Liver (tissue), 9 donors: Measurements from ENCODE around the gene SREBF2. TPM values are rescaled to one million over a fixed set of nuclear protein-coding genes. Genes with fewer than 3 reads are reported as not detected.

Experiments used
- DNase-seq: peaks from one replicate; pipeline ENCODE4 v3.0.0-alpha.2; 2017; ENCODE audit warnings: low spot score
- H3K27ac ChIP-seq, 2 donors: one replicate each; pipeline ENCODE4 v1.7.0; 2013; ENCODE audit warnings: inconsistent platforms in 2 of 2, low read length in 2 of 2, control low read depth in 1 of 2, low read depth in 1 of 2, mild to moderate bottlenecking in 1 of 2
- H3K27me3 ChIP-seq, 4 donors: one replicate each; pipeline versions ENCODE4 v1.6.1 to v1.7.0; 2013; ENCODE audit warnings: low read length in 3 of 4, inconsistent platforms in 1 of 4, mild to moderate bottlenecking in 1 of 4, moderate library complexity in 1 of 4; ENCODE audit not compliant: control insufficient read depth in 4 of 4, insufficient read depth in 4 of 4
- H3K36me3 ChIP-seq, 4 donors: one replicate each; pipeline versions ENCODE4 v1.6.1 to v1.7.0; 2013; ENCODE audit warnings: low read length in 3 of 4, mild to moderate bottlenecking in 3 of 4, low read depth in 1 of 4, moderate library complexity in 1 of 4; ENCODE audit not compliant: control insufficient read depth in 4 of 4, insufficient read depth in 3 of 4
- H3K4me1 ChIP-seq, 4 donors: one replicate each; pipeline versions ENCODE4 v1.6.1 to v1.7.0; 2013; ENCODE audit warnings: low read length in 3 of 4, mild to moderate bottlenecking in 3 of 4, moderate library complexity in 1 of 4; ENCODE audit not compliant: control insufficient read depth in 4 of 4, insufficient read depth in 4 of 4
- H3K4me3 ChIP-seq, 3 donors: one replicate each; pipeline versions ENCODE4 v1.6.1 to v1.7.0; 2013; ENCODE audit warnings: low read length in 3 of 3, control low read depth in 1 of 3, low read depth in 1 of 3, mild to moderate bottlenecking in 1 of 3
- H3K9ac ChIP-seq, 2 donors: one replicate each; pipeline ENCODE4 v1.7.0; 2013; ENCODE audit warnings: low read length in 2 of 2, mild to moderate bottlenecking in 2 of 2, moderate library complexity in 2 of 2, control low read depth in 1 of 2, low read depth in 1 of 2
- H3K9me3 ChIP-seq, 4 donors: one replicate each; pipeline versions ENCODE4 v1.6.1 to v1.7.0; 2013; ENCODE audit warnings: low read length in 3 of 4; ENCODE audit not compliant: control insufficient read depth in 4 of 4
- EGR1 ChIP-seq, 2 donors: IDR thresholded peaks; 2 replicates each; pipeline ENCODE4 v1.6.1; 2016 to 2018; ENCODE audit warnings: antibody characterized with exemption in 2 of 2, low read depth in 2 of 2
- FOXA1 ChIP-seq: IDR thresholded peaks from 2 replicates; pipeline ENCODE4 v1.6.1; 2016; ENCODE audit warnings: antibody characterized with exemption
- FOXA2 ChIP-seq: IDR thresholded peaks from 2 replicates; pipeline ENCODE4 v1.6.1; 2016; ENCODE audit warnings: antibody characterized with exemption
- GABPA ChIP-seq, 2 donors: IDR thresholded peaks in 1 of 2; conservative IDR thresholded peaks in 1 of 2; 2 replicates each; pipeline ENCODE4 v1.6.1; 2016; ENCODE audit warnings: antibody characterized with exemption in 2 of 2, mild to moderate bottlenecking in 1 of 2, moderate library complexity in 1 of 2
- HNF4G ChIP-seq: IDR thresholded peaks from 2 replicates; pipeline ENCODE4 v1.6.1; 2016; ENCODE audit warnings: antibody characterized with exemption
- JUND ChIP-seq, 2 donors: IDR thresholded peaks; 2 replicates each; pipeline ENCODE4 v1.6.1; 2016; ENCODE audit warnings: antibody characterized with exemption in 2 of 2
- NR2F2 ChIP-seq: IDR thresholded peaks from 2 replicates; pipeline ENCODE4 v1.6.1; 2016; ENCODE audit warnings: antibody characterized with exemption
- RAD21 ChIP-seq, 2 donors: IDR thresholded peaks; 2 replicates each; pipeline ENCODE4 v1.6.1; 2016; ENCODE audit warnings: antibody characterized with exemption in 2 of 2, mild to moderate bottlenecking in 2 of 2
- RXRA ChIP-seq, 2 donors: IDR thresholded peaks; 2 replicates each; pipeline ENCODE4 v1.6.1; 2017 to 2018; ENCODE audit warnings: antibody characterized with exemption in 2 of 2, mild to moderate bottlenecking in 1 of 2
- WGBS: extraction: QIAGEN DNeasy Blood & Tissue Kit; methylation state at CpG from one replicate; pipeline ENCODE4 v1.1.7; 2013; 5-methylcytosine and 5-hydroxymethylcytosine counted together
- polyA plus RNA-seq, 2 donors: library from polyadenylated mRNA; stranded (reverse) in 1 of 2; unstranded in 1 of 2; fragments of 200-250 nt in 1 of 2; fragments of >200 nt in 1 of 2; fragmentation: Nextera tagmentation in 1 of 2; extraction: Ambion mirVana in 1 of 2; gene quantifications; one replicate each; pipeline versions ENCODE4 v1.2.1 to v1.2.3, GENCODE V29; 2013 to 2015
- total RNA-seq, 2 donors: library from RNA; depleted of rRNA; stranded (reverse); fragments of >200 nt; gene quantifications; one replicate each; pipeline ENCODE4 v1.2.3, GENCODE V29; 2014
- TF ChIP-seq, protein P1 (sequence below): IDR thresholded peaks from 2 replicates; pipeline ENCODE4 v1.6.1; 2016; ENCODE audit warnings: antibody characterized with exemption
- TF ChIP-seq, protein P2 (sequence below): IDR thresholded peaks from 2 replicates; pipeline ENCODE4 v1.6.1; 2016; ENCODE audit warnings: antibody characterized with exemption
- TF ChIP-seq, protein P3 (sequence below): IDR thresholded peaks from 2 replicates; pipeline ENCODE4 v1.6.1; 2016; ENCODE audit warnings: antibody characterized with exemption, mild to moderate bottlenecking
- TF ChIP-seq, protein P4 (sequence below): IDR thresholded peaks from 2 replicates; pipeline ENCODE4 v1.6.1; 2016; ENCODE audit warnings: antibody characterized with exemption
- donor health status: healthy.
- donor health status: healthy.
- donor health status: healthy.
- donor health status: healthy.
- donor health status: healthy.

The SREBF2 gene
- total and polyA plus RNA-seq, 4 donors, result 18.3 to 69.6 (median 57.3) TPM

DNA sequence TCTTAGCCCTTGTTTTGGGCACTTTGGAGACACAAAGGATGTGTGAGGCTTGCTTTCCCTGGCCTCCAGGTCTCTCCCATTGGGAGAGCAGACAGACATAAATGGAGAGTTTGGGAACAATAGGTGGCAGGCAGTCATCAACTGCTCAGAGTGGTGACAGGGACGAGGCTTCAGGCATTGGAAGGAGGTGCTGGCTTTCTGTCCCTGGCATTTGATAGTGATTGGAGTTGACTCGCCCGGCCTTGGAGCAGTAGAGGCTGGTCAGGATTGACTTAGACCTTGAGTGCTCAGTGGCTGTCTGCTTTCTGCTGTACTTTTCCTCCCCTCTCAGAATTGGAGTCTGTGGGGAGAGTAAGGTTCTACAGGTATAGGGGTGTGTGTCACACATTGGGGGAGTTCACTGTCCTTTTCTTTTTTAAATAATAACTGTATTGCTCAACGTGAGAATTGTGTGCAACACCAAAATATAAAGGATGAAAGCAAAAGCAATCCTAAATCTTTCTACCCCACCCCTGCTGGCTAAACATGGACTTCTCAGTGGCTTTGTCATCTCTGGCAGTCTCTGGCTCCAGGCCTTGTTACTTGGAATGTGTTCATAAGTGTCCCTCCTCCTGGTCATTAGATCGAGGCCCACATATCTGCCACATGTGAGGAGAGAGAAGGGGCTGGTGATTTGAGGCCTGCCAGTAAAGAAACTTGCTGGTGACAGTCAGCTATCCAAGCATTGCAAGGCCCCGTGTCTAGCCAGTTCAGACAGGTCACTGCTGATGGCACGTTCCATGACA is 60.9 kb downstream of the SREBF2 start:
- Histone ChIP-seq H3K27ac (no peak overlapping the region), H3K9ac (no peak overlapping the region), H3K36me3 (peaks cover 7 to 73% (median 51%) of the 10 kb centered on the region in 4 donors), H3K9me3 (no peaks in the 10 kb centered on the region), H3K4me1 (peaks cover 0 to 2% (median 0%) of the 10 kb centered on the region in 4 donors), H3K4me3 (no peak overlapping the region), H3K27me3 (no peaks in the 10 kb centered on the region)
- 90% methylated on average over 7 of the region's 7 CpGs for WGBS
- TF ChIP-seq, protein P1, sequence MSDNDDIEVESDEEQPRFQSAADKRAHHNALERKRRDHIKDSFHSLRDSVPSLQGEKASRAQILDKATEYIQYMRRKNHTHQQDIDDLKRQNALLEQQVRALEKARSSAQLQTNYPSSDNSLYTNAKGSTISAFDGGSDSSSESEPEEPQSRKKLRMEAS, result no peak
- TF ChIP-seq JUND (IDR thresholded peaks at IDR 0.05) (no peak), EGR1 (IDR thresholded peaks at IDR 0.05; ENCODE audit: low read depth in 2 of 2) (no peak), RXRA (IDR thresholded peaks at IDR 0.05) (no peak), GABPA (IDR thresholded peaks at IDR 0.05 in 1 of 2, conservative IDR thresholded peaks at IDR 0.05 in 1 of 2) (no peak), FOXA2 (no peak), FOXA1 (no peak), NR2F2 (no peak), HNF4G (no peak), RAD21 (IDR thresholded peaks at IDR 0.05) (no peak)
- TF ChIP-seq, protein P2, sequence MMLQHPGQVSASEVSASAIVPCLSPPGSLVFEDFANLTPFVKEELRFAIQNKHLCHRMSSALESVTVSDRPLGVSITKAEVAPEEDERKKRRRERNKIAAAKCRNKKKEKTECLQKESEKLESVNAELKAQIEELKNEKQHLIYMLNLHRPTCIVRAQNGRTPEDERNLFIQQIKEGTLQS, result no peak
- TF ChIP-seq, protein P3, sequence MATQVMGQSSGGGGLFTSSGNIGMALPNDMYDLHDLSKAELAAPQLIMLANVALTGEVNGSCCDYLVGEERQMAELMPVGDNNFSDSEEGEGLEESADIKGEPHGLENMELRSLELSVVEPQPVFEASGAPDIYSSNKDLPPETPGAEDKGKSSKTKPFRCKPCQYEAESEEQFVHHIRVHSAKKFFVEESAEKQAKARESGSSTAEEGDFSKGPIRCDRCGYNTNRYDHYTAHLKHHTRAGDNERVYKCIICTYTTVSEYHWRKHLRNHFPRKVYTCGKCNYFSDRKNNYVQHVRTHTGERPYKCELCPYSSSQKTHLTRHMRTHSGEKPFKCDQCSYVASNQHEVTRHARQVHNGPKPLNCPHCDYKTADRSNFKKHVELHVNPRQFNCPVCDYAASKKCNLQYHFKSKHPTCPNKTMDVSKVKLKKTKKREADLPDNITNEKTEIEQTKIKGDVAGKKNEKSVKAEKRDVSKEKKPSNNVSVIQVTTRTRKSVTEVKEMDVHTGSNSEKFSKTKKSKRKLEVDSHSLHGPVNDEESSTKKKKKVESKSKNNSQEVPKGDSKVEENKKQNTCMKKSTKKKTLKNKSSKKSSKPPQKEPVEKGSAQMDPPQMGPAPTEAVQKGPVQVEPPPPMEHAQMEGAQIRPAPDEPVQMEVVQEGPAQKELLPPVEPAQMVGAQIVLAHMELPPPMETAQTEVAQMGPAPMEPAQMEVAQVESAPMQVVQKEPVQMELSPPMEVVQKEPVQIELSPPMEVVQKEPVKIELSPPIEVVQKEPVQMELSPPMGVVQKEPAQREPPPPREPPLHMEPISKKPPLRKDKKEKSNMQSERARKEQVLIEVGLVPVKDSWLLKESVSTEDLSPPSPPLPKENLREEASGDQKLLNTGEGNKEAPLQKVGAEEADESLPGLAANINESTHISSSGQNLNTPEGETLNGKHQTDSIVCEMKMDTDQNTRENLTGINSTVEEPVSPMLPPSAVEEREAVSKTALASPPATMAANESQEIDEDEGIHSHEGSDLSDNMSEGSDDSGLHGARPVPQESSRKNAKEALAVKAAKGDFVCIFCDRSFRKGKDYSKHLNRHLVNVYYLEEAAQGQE, result no peak
- TF ChIP-seq, protein P4, sequence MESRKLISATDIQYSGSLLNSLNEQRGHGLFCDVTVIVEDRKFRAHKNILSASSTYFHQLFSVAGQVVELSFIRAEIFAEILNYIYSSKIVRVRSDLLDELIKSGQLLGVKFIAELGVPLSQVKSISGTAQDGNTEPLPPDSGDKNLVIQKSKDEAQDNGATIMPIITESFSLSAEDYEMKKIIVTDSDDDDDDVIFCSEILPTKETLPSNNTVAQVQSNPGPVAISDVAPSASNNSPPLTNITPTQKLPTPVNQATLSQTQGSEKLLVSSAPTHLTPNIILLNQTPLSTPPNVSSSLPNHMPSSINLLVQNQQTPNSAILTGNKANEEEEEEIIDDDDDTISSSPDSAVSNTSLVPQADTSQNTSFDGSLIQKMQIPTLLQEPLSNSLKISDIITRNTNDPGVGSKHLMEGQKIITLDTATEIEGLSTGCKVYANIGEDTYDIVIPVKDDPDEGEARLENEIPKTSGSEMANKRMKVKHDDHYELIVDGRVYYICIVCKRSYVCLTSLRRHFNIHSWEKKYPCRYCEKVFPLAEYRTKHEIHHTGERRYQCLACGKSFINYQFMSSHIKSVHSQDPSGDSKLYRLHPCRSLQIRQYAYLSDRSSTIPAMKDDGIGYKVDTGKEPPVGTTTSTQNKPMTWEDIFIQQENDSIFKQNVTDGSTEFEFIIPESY, result no peak
- no peak for DNase-seq

DNA sequence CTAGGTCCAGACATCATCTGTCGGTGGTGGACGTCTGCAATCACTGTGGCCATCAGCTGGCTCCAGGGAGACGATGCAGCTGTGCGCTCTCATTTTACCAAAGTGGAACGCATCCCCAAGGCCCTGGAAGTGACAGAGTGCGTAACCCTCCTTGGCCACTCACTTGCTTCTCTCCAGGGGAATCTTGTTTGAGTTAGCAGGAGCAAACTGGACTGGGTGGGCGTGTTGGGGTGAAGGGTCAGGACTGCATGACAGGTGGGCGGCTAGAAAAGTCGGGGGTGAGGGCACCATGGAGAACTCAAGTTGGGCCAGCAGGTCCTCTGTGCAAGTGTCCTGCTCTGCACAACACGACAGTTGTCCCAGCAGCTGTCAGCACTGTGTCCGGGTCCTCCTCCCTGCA is 65.7 kb downstream of the SREBF2 start:
- Histone ChIP-seq H3K4me1 (peaks cover 2 to 33% (median 20%) of the 10 kb centered on the region in 4 donors), H3K27ac (no peak overlapping the region), H3K27me3 (no peaks in the 10 kb centered on the region), H3K9ac (no peak overlapping the region), H3K4me3 (no peak overlapping the region), H3K9me3 (no peaks in the 10 kb centered on the region), H3K36me3 (peaks cover 21 to 59% (median 49%) of the 10 kb centered on the region in 4 donors)
- TF ChIP-seq FOXA1 (no peak), EGR1 (IDR thresholded peaks at IDR 0.05; ENCODE audit: low read depth in 2 of 2) (no peak)
- TF ChIP-seq, protein P2, result no peak
- WGBS, result 91% methylated on average over 11 of the region's 11 CpGs
- DNase-seq, result no peak
